Transverse colon (tissue), 4 donors: ENCODE results near the gene PLAC8L1. TPM values are rescaled to one million over a fixed set of nuclear protein-coding genes. Genes with fewer than 3 reads are reported as not detected.
"Not testable (repeated sequence)": the region's sequence is repeated elsewhere in the genome, so short reads cannot be mapped to it uniquely, and the experiment has no call there.

Experiments used
- DNase-seq: peaks from one replicate; pipeline ENCODE4 v3.0.0-alpha.2; 2019
- H3K27ac ChIP-seq, 4 donors: fragments of 200-600 bp; sonication (generic); 2 replicates each; pipeline ENCODE4 v1.5.1; 2016 to 2018; ENCODE audit warnings: inconsistent platforms in 4 of 4
- H3K27me3 ChIP-seq: fragments of 200-600 bp; sonication (generic); 2 replicates; pipeline ENCODE4 v1.5.1; 2017; ENCODE audit warnings: inconsistent platforms
- H3K36me3 ChIP-seq, 4 donors: fragments of 200-600 bp; sonication (generic); 2 replicates each; pipeline ENCODE4 v1.5.1; 2017 to 2019; ENCODE audit warnings: inconsistent platforms in 4 of 4
- H3K4me1 ChIP-seq, 4 donors: fragments of 200-600 bp; sonication (generic); 2 replicates each; pipeline ENCODE4 v1.5.1; 2017 to 2020; ENCODE audit warnings: inconsistent platforms in 4 of 4
- H3K4me3 ChIP-seq, 4 donors: fragments of 200-600 bp; sonication (generic); 1 replicate in 1 of 4; 2 replicates in 3 of 4; pipeline versions ENCODE4 v1.5.1 to v1.6.1; 2017 to 2019; ENCODE audit warnings: inconsistent platforms in 4 of 4
- H3K9me3 ChIP-seq, 2 donors: fragments of 200-600 bp; sonication (generic); 2 replicates each; pipeline ENCODE4 v1.5.1; 2017 to 2019; ENCODE audit warnings: inconsistent platforms in 2 of 2
- CTCF ChIP-seq, 5 experiments: fragments of 200-600 bp in 3 of 5; fragments of 450-650 bp in 2 of 5; sonication (generic) in 3 of 5; IDR thresholded peaks; 1 replicate in 2 of 5; 2 replicates in 3 of 5; pipeline ENCODE4 v1.5.1; 2016 to 2017; ENCODE audit warnings: antibody characterized with exemption in 5 of 5, inconsistent platforms in 3 of 5, mild to moderate bottlenecking in 2 of 5, moderate library complexity in 1 of 5
- EP300 ChIP-seq: sonication (generic); formaldehyde crosslinking; IDR thresholded peaks from one replicate; pipeline ENCODE4 v1.6.1; 2017; ENCODE audit warnings: antibody characterized with exemption, low read depth
- POLR2A ChIP-seq: fragments of 450-650 bp; IDR thresholded peaks from one replicate; pipeline ENCODE4 v1.6.1; 2016; ENCODE audit warnings: antibody characterized with exemption, mild to moderate bottlenecking, moderate library complexity
- POLR2AphosphoS5 ChIP-seq, 3 donors: sonication (generic); formaldehyde crosslinking; IDR thresholded peaks; one replicate each; pipeline ENCODE4 v1.6.1; 2016; ENCODE audit warnings: antibody characterized with exemption in 3 of 3
- WGBS, 2 donors: methylation state at CpG; one replicate each; pipeline ENCODE4 v1.1.5; 2018; ENCODE audit warnings: low coverage in 1 of 2; 5-methylcytosine and 5-hydroxymethylcytosine counted together
- in situ Hi-C, 4 donors: fragments of 200-750 bp; cut with MboI; loops; one replicate each; pipeline versions ENCODE4 v1.15.0 to v1.15.1; 2017; ENCODE audit warnings: low sequenced_read_pairs in 3 of 4, low pct_ligation_motif_present in 1 of 4, low pct_unique_long_range_greater_than_20kb in 1 of 4
- intact Hi-C: fragments of 100-400 bp; cut with DNase I; formaldehyde crosslinking; loops from one replicate; pipeline ENCODE4 v1.15.1; 2023; ENCODE audit warnings: low total_unique reads
- total RNA-seq, 4 donors: library from RNA; depleted of rRNA; stranded (reverse); fragments of >200 nt; gene quantifications; one replicate each; pipeline ENCODE4 v1.1.0, GENCODE V29; 2016

The PLAC8L1 gene
- total RNA-seq, 4 donors from 2014 or later = not detected

GRCh38 chr5:146116361-146116760 lies 11.0 kb upstream of the PLAC8L1 start:
- Histone ChIP-seq H3K27me3 (no peaks in the 10 kb centered on the region), H3K27ac (no peak overlapping the region), H3K9me3 (no peaks in the 10 kb centered on the region), H3K4me3 (no peak overlapping the region), H3K36me3 (peaks cover 0 to 50% (median 16%) of the 10 kb centered on the region in 4 donors), H3K4me1 (peaks cover 0 to 5% (median 0%) of the 10 kb centered on the region in 4 donors)
- in situ Hi-C loops = no loop called here
- intact Hi-C loops = no loop called here
- WGBS, 2 donors = 38 to 71% methylated on average over 2 of the region's 2 CpGs
- no peak for DNase-seq
- no peak for TF ChIP-seq POLR2A
- no peak for TF ChIP-seq EP300

GRCh38 chr5:146112476-146112875 lies 7.1 kb upstream of the PLAC8L1 start:
- no peak for DNase-seq
- Histone ChIP-seq H3K27ac (no peak overlapping the region), H3K9me3 (no peaks in the 10 kb centered on the region), H3K27me3 (no peaks in the 10 kb centered on the region), H3K4me1 (peaks cover 0 to 5% (median 0%) of the 10 kb centered on the region in 4 donors), H3K4me3 (no peak overlapping the region), H3K36me3 (peaks cover 0 to 23% (median 4%) of the 10 kb centered on the region in 4 donors)
- intact Hi-C loops (no loop called here), in situ Hi-C loops (no loop called here)
- TF ChIP-seq CTCF (IDR thresholded peaks at IDR 0.05) = no peak
- TF ChIP-seq POLR2AphosphoS5 (IDR thresholded peaks at IDR 0.05) = no peak
- TF ChIP-seq POLR2A = no peak
- 83 to 90% methylated on average over 5 of the region's 5 CpGs for WGBS, 2 donors

GRCh38 chr5:146111409-146111808 lies 6.0 kb upstream of the PLAC8L1 start:
- no peak for TF ChIP-seq POLR2AphosphoS5 (IDR thresholded peaks at IDR 0.05)
- no peak for TF ChIP-seq POLR2A
- no peaks in the 10 kb centered on the region for H3K27me3 ChIP-seq
- H3K9me3 ChIP-seq = no peaks in the 10 kb centered on the region
- no peaks in the 10 kb centered on the region for H3K4me1 ChIP-seq
- no peak overlapping the region for H3K4me3 ChIP-seq
- H3K36me3 ChIP-seq = peaks cover 0 to 23% (median 4%) of the 10 kb centered on the region in 4 donors
- no peak overlapping the region for H3K27ac ChIP-seq
- DNase-seq = no peak
- intact Hi-C loops (no loop called here), in situ Hi-C loops (no loop called here)
- WGBS, 2 donors = 29 to 38% methylated on average over 1 of the region's 1 CpG

GRCh38 chr5:146109379-146109778 lies 4.0 kb upstream of the PLAC8L1 start:
- no peak for DNase-seq
- WGBS, 2 donors = 88% methylated on average over 1 of the region's 1 CpG; no CpG with 5 or more reads in 1 of the 2 donors
- Histone ChIP-seq H3K36me3 (peaks cover 0 to 20% (median 4%) of the 10 kb centered on the region in 4 donors), H3K27me3 (no peaks in the 10 kb centered on the region), H3K27ac (no peak overlapping the region), H3K4me1 (no peaks in the 10 kb centered on the region), H3K4me3 (no peak overlapping the region), H3K9me3 (no peaks in the 10 kb centered on the region)
- TF ChIP-seq CTCF (IDR thresholded peaks at IDR 0.05) (no peak), POLR2A (no peak), EP300 (no peak), POLR2AphosphoS5 (IDR thresholded peaks at IDR 0.05) (no peak)
- in situ Hi-C loops = no loop called here
- intact Hi-C loops = no loop called here

GRCh38 chr5:146108870-146109269 lies 3.5 kb upstream of the PLAC8L1 start:
- H3K4me3 ChIP-seq, in situ Hi-C loops, intact Hi-C loops, DNase-seq, H3K27ac ChIP-seq, H3K4me1 ChIP-seq, H3K27me3 ChIP-seq, H3K9me3 ChIP-seq: not testable (repeated sequence)
- WGBS, 2 donors = 85 to 94% methylated on average over 2 of the region's 2 CpGs
- peaks cover 0 to 17% (median 4%) of the 10 kb centered on the region in 4 donors for H3K36me3 ChIP-seq

- TF ChIP-seq POLR2A (no peak), POLR2AphosphoS5 (IDR thresholded peaks at IDR 0.05) (no peak), CTCF (IDR thresholded peaks at IDR 0.05) (no peak), EP300 (no peak)
- intact Hi-C loops (no loop called here), in situ Hi-C loops (no loop called here)
- Histone ChIP-seq H3K9me3 (no peaks in the 10 kb centered on the region), H3K36me3 (peaks cover 0 to 7% (median 3%) of the 10 kb centered on the region in 4 donors), H3K4me1 (no peaks in the 10 kb centered on the region), H3K4me3 (no peak overlapping the region), H3K27me3 (no peaks in the 10 kb centered on the region), H3K27ac (no peak overlapping the region)
- DNase-seq = no peak
- WGBS, 2 donors = 0 to 86% methylated on average over 1 of the region's 1 CpG
Observed at GRCh38 chr5:146107901-146108300, 2.5 kb upstream of the PLAC8L1 start.
